ENCODE data around the gene ZBTB7C. TPM values are rescaled to one million over a fixed set of nuclear protein-coding genes. Genes with fewer than 3 reads are reported as not detected.

Gene ZBTB7C
- total and polyA plus RNA-seq, 2 of the 8 experiments (the other 6 are each of a cell fraction or from before 2014, with no cell fraction given), result 0.15 to 0.45 TPM

DNA sequence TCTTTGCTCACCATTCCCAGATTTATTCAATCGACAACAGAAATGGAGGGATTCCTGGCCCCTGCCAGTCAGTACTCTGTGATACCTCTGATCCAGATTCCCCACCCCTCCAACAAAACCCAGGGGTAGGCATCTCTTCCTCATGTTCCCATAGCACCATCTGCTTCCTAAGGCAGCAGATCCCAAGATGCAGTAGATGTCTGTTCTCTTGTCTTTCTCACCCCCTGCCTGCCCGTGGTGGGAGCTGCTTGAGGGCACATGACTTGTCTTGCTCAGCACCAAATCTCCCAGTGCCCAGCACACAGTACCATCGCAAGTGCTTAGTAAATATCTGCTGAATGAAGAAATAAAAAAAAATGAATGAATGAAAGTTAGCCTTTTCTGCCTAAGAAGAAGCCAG lies 98.2 kb downstream of the ZBTB7C start:
- Histone ChIP-seq H3K23me2 (ENCODE audit: low read depth, low read length) (no peaks in the 10 kb centered on the region; the same call in 1 of the 2 replicates), H3K36me3 (ENCODE audit: control insufficient read depth in 2 of 4, insufficient read depth in 4 of 4, low read length in 3 of 4) (no peaks in the 10 kb centered on the region), H3K79me1 (ENCODE audit: low read depth, low read length) (no peaks in the 10 kb centered on the region), H3K79me2 (ENCODE audit: control insufficient read depth in 1 of 2, insufficient read depth in 2 of 2, low read length in 2 of 2) (no peaks in the 10 kb centered on the region), H3K9me3 (ENCODE audit: insufficient read depth in 2 of 2, low read depth in 1 of 2, low read length in 1 of 2) (no peaks in the 10 kb centered on the region), H2BK120ac (replicated peaks; ENCODE audit: low read depth, low read length) (no peak overlapping the region), H2AFZ (ENCODE audit: low read length) (no peak overlapping the region), H2AK5ac (ENCODE audit: low read depth, low read length) (no peak overlapping the region), H3K56ac (replicated peaks; ENCODE audit: insufficient read length, low read depth, low read length) (no peak overlapping the region), H4K8ac (ENCODE audit: extremely low read depth, insufficient read depth, low read length) (no peak overlapping the region), H3K27ac (ENCODE audit: low read depth, low read length) (no peak overlapping the region), H4K91ac (replicated peaks; ENCODE audit: insufficient read length, low read length) (no peak overlapping the region), H4K5ac (ENCODE audit: insufficient read length, low read depth, low read length) (no peak overlapping the region), H3K14ac (ENCODE audit: insufficient read length) (no peak overlapping the region), H3K27me3 (replicated peaks in 1 of 4; ENCODE audit: control insufficient read depth in 3 of 4, extremely low read depth in 1 of 4, insufficient read depth in 3 of 4, low read length in 3 of 4) (no peaks in the 10 kb centered on the region), H3K23ac (ENCODE audit: insufficient read length) (no peak overlapping the region), H4K20me1 (replicated peaks in 1 of 2; ENCODE audit: control insufficient read depth in 1 of 2, insufficient read depth in 2 of 2, low read length in 2 of 2) (peaks cover 0 to 1% of the 10 kb centered on the region in 2 experiments), H3K4ac (replicated peaks; ENCODE audit: insufficient read length, low read depth, low read length) (no peak overlapping the region), H3K4me1 (replicated peaks in 1 of 4; ENCODE audit: control insufficient read depth in 3 of 4, insufficient read depth in 4 of 4, low read length in 3 of 4) (peaks cover 0 to 10% (median 7%) of the 10 kb centered on the region in 4 experiments; a peak in 5 of 7 replicates), H3K18ac (ENCODE audit: extremely low read depth, low read length) (no peak overlapping the region), H2BK20ac (ENCODE audit: low read length) (no peak overlapping the region), H2BK15ac (ENCODE audit: low read length) (no peak overlapping the region), H2BK5ac (ENCODE audit: low read depth, low read length) (no peak overlapping the region), H3K4me2 (ENCODE audit: insufficient read depth in 1 of 2, low read depth in 2 of 2, low read length in 2 of 2) (no peak overlapping the region), H3K9ac (replicated peaks in 1 of 4; ENCODE audit: extremely low read depth in 1 of 4, low read depth in 3 of 4, low read length in 3 of 4) (no peak overlapping the region), H2BK12ac (ENCODE audit: low read depth, low read length) (no peak overlapping the region), H3K4me3 (ENCODE audit: extremely low read depth in 1 of 4, insufficient read depth in 2 of 4, low read depth in 3 of 4, low read length in 4 of 4) (no peak overlapping the region)
- CTCF ChIA-PET (ENCODE audit: partially characterized antibody), result interaction anchor here (1.4 kb wide), 1 partner anchor 15 kb away, joined by 4 read pairs; no protein-coding TSS in a partner anchor
- 75% methylated on average over 3 of the region's 3 CpGs; no CpG with 5 or more reads in 1 of the 2 experiments for WGBS, 2 experiments (ENCODE audit: extremely low coverage in 1 of 2, insufficient coverage in 1 of 2, insufficient read length in 1 of 2, insufficient replicate concordance in 2 of 2, low coverage in 1 of 2, low lambda C conversion rate in 2 of 2, missing lambda C conversion rate in 1 of 2)
- DNase-seq (ENCODE audit: low read depth in 1 of 2, low spot score in 2 of 2), result no peak
- TF ChIP-seq RBBP5 (IDR thresholded peaks at IDR 0.05; ENCODE audit: borderline replicate concordance, low read depth, low read length) (no peak), GABPA (IDR thresholded peaks at IDR 0.05; ENCODE audit: borderline replicate concordance, insufficient read depth, low read length) (no peak), SUZ12 (IDR thresholded peaks at IDR 0.05; ENCODE audit: low read length) (no peak)
- POLR2A ChIA-PET (ENCODE audit: partially characterized antibody), result no interaction called here
- no peak for FAIRE-seq
